GM12878 (cell line): ENCODE data around the gene HAPLN2. TPM values are rescaled to one million over a fixed set of nuclear protein-coding genes. Genes with fewer than 3 reads are reported as not detected.

Experiments
- ATAC-seq: fragments of 200-7000 bp; cut with Tn5 transposase; 3 replicates; pipeline ENCODE4 v1.9.1; 2020; ENCODE audit warnings: mild to moderate bottlenecking, moderate library complexity
- BruUV-seq: library from RNA; stranded (reverse); fragments of 400-500 nt; replicated peaks from 2 replicates; lab custom pipeline; 2021; lab: Mats Ljungman, UMichigan
- CTCF ChIA-PET: fragments of 300-600 bp; sonication (Branson Sonifier 250); formaldehyde crosslinking; extraction: SDS; loops from one replicate; lab custom pipeline; 2021; ENCODE audit warnings: inconsistent platforms; lab: Yijun Ruan, JAX
- POLR2A ChIA-PET: fragments of 350-600 bp; formaldehyde crosslinking; extraction: SDS; loops from one replicate; lab custom pipeline; 2021; ENCODE audit warnings: inconsistent platforms; lab: Charles Lee
- RAD21 ChIA-PET: fragments of 300-600 bp; sonication (Branson Sonifier 250); formaldehyde crosslinking; loops from one replicate; lab custom pipeline; 2023; ENCODE audit warnings: antibody characterized with exemption; ENCODE audit not compliant: unreplicated experiment; lab: Charles Lee
- SMC1A ChIA-PET: fragments of 300-600 bp; sonication (Branson Sonifier 250); formaldehyde crosslinking; loops from one replicate; lab custom pipeline; 2023; ENCODE audit not compliant: unreplicated experiment, uncharacterized antibody; lab: Charles Lee
- DNase-seq: peaks from one replicate; pipeline ENCODE4 v3.0.0-alpha.2; 2011; ENCODE audit warnings: low read depth, low spot score
- FAIRE-seq: peaks from 3 replicates; lab custom pipeline; 2011; peaks lifted over from hg19 to GRCh38; lab: Jason Lieb, UNC
- H2AFZ ChIP-seq: 2 replicates; pipeline ENCODE4 v1.6.0; 2011; ENCODE audit warnings: low read depth, low read length, control low read depth; ENCODE audit not compliant: control insufficient read depth
- H3K27ac ChIP-seq: 2 replicates; pipeline ENCODE4 v1.5.1; 2011; ENCODE audit warnings: control low read depth; ENCODE audit not compliant: control insufficient read depth, insufficient read depth
- H3K27me3 ChIP-seq, 2 experiments: replicated peaks in 1 of 2; 2 replicates each; pipeline versions ENCODE4 v1.6.0 to v1.6.1; 2011; ENCODE audit warnings: low read length in 1 of 2; ENCODE audit not compliant: control insufficient read depth in 2 of 2, insufficient read depth in 2 of 2
- H3K36me3 ChIP-seq, 2 experiments: 2 replicates each; pipeline ENCODE4 v1.5.1; 2011; ENCODE audit warnings: low read length in 1 of 2; ENCODE audit not compliant: control insufficient read depth in 2 of 2, insufficient read depth in 2 of 2
- H3K4me1 ChIP-seq: 2 replicates; pipeline ENCODE4 v1.6.1; 2011; ENCODE audit warnings: mild to moderate bottlenecking, low read length, moderate library complexity, mixed read lengths; ENCODE audit not compliant: control insufficient read depth, insufficient read depth
- H3K4me2 ChIP-seq: 2 replicates; pipeline ENCODE4 v1.6.0; 2011; ENCODE audit warnings: control low read depth; ENCODE audit not compliant: control insufficient read depth, insufficient read depth
- H3K4me3 ChIP-seq: fragments of 200-600 bp; sonication (generic); 2 replicates; pipeline ENCODE4 v1.5.1; 2016
- H3K79me2 ChIP-seq: 2 replicates; pipeline ENCODE4 v1.6.0; 2011; ENCODE audit warnings: low read length; ENCODE audit not compliant: control insufficient read depth, insufficient read depth
- H3K9ac ChIP-seq: 2 replicates; pipeline ENCODE4 v1.8.0; 2011; ENCODE audit warnings: low read length, control low read depth, mixed read lengths; ENCODE audit not compliant: control insufficient read depth, insufficient read depth
- H3K9me3 ChIP-seq: replicated peaks from 3 replicates; pipeline ENCODE4 v1.5.1; 2011; ENCODE audit warnings: mild to moderate bottlenecking, low read length; ENCODE audit not compliant: control insufficient read depth, insufficient read depth
- H4K20me1 ChIP-seq: 2 replicates; pipeline ENCODE4 v1.6.0; 2011; ENCODE audit not compliant: control insufficient read depth, insufficient read depth
- BMI1 ChIP-seq: fragments of 450-650 bp; IDR thresholded peaks from 2 replicates; pipeline ENCODE4 v1.6.1; 2016; ENCODE audit warnings: mild to moderate bottlenecking, moderate library complexity, borderline replicate concordance
- CBX5 ChIP-seq: sonication (generic); IDR thresholded peaks from 2 replicates; pipeline ENCODE4 v1.6.1; 2016; ENCODE audit warnings: low read depth, moderate library complexity, mild to moderate bottlenecking, inconsistent platforms
- CREB1 ChIP-seq: IDR thresholded peaks from 2 replicates; pipeline ENCODE4 v1.6.1; 2012; ENCODE audit warnings: low read depth, mild to moderate bottlenecking, inconsistent platforms
- FOS ChIP-seq: IDR thresholded peaks from 3 replicates; pipeline ENCODE4 v1.6.1; 2011; ENCODE audit warnings: borderline replicate concordance; ENCODE audit not compliant: insufficient read length; ENCODE audit errors: extremely low read depth
- GABPA ChIP-seq: IDR thresholded peaks from 2 replicates; pipeline ENCODE4 v1.6.1; 2014; ENCODE audit warnings: antibody characterized with exemption, low read depth, mild to moderate bottlenecking, inconsistent platforms
- JUNB ChIP-seq: IDR thresholded peaks from 2 replicates; pipeline ENCODE4 v1.6.1; 2016; ENCODE audit warnings: antibody characterized with exemption, mild to moderate bottlenecking
- MYB ChIP-seq: fragments of 150-350 bp; IDR thresholded peaks from 2 replicates; pipeline ENCODE4 v1.6.1; 2014; ENCODE audit warnings: mild to moderate bottlenecking, low read depth, low read length, borderline replicate concordance
- MYC ChIP-seq: IDR thresholded peaks from 2 replicates; pipeline ENCODE4 v1.6.1; 2011; ENCODE audit warnings: mild to moderate bottlenecking, low read length, moderate library complexity, inconsistent platforms; ENCODE audit not compliant: insufficient read depth, insufficient replicate concordance, insufficient read length, severe bottlenecking
- RBBP5 ChIP-seq: fragments of 200-600 bp; sonication (generic); conservative IDR thresholded peaks from 2 replicates; pipeline ENCODE4 v1.6.1; 2016
- SUZ12 ChIP-seq: fragments of 200-600 bp; sonication (generic); IDR thresholded peaks from one replicate; pipeline ENCODE4 v1.6.1; 2018; ENCODE audit warnings: antibody characterized with exemption, mild to moderate bottlenecking; ENCODE audit not compliant: unreplicated experiment
- TCF3 ChIP-seq: IDR thresholded peaks from 2 replicates; pipeline ENCODE4 v1.6.1; 2012; ENCODE audit warnings: low read depth, mild to moderate bottlenecking, low read length, borderline replicate concordance; ENCODE audit not compliant: insufficient read depth
- ZNF274 ChIP-seq: IDR thresholded peaks from one replicate; pipeline ENCODE4 v1.8.0; 2011; ENCODE audit not compliant: insufficient read length, insufficient read depth
- ZZZ3 ChIP-seq: IDR thresholded peaks from 2 replicates; pipeline ENCODE4 v1.6.1; 2011; ENCODE audit warnings: low read depth; ENCODE audit not compliant: control insufficient read depth, insufficient read length
- WGBS: methylation state at CpG from one replicate; pipeline ENCODE4 v1.1.6; 2016; ENCODE audit warnings: low lambda C conversion rate; ENCODE audit not compliant: insufficient replicate concordance, insufficient coverage; ENCODE audit errors: missing lambda C conversion rate; 5-methylcytosine and 5-hydroxymethylcytosine counted together
- in situ Hi-C: fragments of 300-500 bp; cut with MboI; formaldehyde crosslinking; loops from 9 replicates; pipeline ENCODE4 v1.14.3; 2018; ENCODE audit warnings: mixed read lengths
- intact Hi-C: fragments of 100-400 bp; cut with micrococcal nuclease; formaldehyde crosslinking; loops from one replicate; pipeline ENCODE4 v1.14.2; 2022; ENCODE audit not compliant: unreplicated experiment
- polyA plus RNA-seq, 11 experiments: library from polyadenylated mRNA; depleted of rRNA in 4 of 11; unstranded in 6 of 11; stranded (reverse) in 5 of 11; fragments of >200 nt; fragmentation: Nextera tagmentation in 4 of 11; fragmentation: Illumina TruSeq in 1 of 11; extraction: Ambion mirVana in 4 of 11; extraction: Trizol in 1 of 11; gene quantifications; 1 replicate in 1 of 11; 2 replicates in 10 of 11; pipeline versions ENCODE4 v1.2.1 to v1.2.3, GENCODE V29; 2011 to 2016; ENCODE audit warnings: inconsistent platforms in 2 of 11, missing spikeins in 2 of 11, low read depth in 1 of 11
- total RNA-seq, 4 experiments: library from RNA; depleted of rRNA in 3 of 4; stranded (reverse); fragments of >200 nt in 3 of 4; fragmentation: Illumina TruSeq in 1 of 4; extraction: Trizol in 1 of 4; gene quantifications; 2 replicates each; pipeline versions ENCODE4 v1.2.1 to v1.2.3, GENCODE V29; 2013 to 2021
- TF ChIP-seq, protein P1 (sequence below): fragments of 450-650 bp; IDR thresholded peaks from 2 replicates; pipeline ENCODE4 v1.6.1; 2017; ENCODE audit warnings: low read depth, mild to moderate bottlenecking, moderate library complexity
- TF ChIP-seq, protein P2 (sequence below): fragments of 450-650 bp; IDR thresholded peaks from 2 replicates; pipeline ENCODE4 v1.6.1; 2016; ENCODE audit warnings: mild to moderate bottlenecking

HAPLN2 gene
- total and polyA plus RNA-seq, 10 of the 15 experiments (the other 5 are each of a cell fraction or from before 2014, with no cell fraction given): 0.15 to 0.24 TPM; not detected in 8

DNA sequence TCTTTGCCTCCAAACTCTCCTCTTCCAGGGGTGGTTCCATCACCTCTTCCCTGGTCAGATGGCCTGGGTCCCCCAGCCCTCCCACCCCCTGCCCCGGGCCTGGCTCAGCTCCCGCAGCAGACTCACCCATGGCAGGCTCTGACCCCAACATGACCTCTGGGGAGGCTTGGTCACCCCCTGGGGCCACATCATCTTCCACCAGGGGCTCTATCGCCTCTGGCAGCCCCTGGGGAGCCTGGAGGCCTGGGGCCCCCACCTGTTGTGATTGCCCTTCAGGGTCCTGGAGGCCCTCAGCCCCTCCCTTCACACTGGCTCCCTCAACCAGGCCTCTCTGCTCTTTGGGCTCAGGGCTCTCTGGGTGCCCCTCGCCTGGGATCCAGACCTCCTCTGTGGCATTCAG, 51.6 kb downstream of the HAPLN2 start:
- H2AFZ ChIP-seq: no peak overlapping the region
- no TSS peak for BruUV-seq
- WGBS: 19% methylated on average over 4 of the region's 4 CpGs
- H3K4me2 ChIP-seq: no peak overlapping the region
- no peak for FAIRE-seq
- SMC1A ChIA-PET: interaction anchor here (1.0 kb wide), 1 partner anchor 14 kb away, joined by 3 read pairs; no protein-coding TSS in a partner anchor
- H4K20me1 ChIP-seq: no peaks in the 10 kb centered on the region
- DNase-seq: no peak
- no peak overlapping the region for H3K27ac ChIP-seq
- H3K36me3 ChIP-seq: no peaks in the 10 kb centered on the region
- H3K27me3 ChIP-seq: peaks cover 0 to 8% of the 10 kb centered on the region in 2 experiments; a peak in 3 of 4 replicates
- no peak overlapping the region for H3K4me3 ChIP-seq
- TF ChIP-seq ZNF274: no peak
- TF ChIP-seq, protein P1, sequence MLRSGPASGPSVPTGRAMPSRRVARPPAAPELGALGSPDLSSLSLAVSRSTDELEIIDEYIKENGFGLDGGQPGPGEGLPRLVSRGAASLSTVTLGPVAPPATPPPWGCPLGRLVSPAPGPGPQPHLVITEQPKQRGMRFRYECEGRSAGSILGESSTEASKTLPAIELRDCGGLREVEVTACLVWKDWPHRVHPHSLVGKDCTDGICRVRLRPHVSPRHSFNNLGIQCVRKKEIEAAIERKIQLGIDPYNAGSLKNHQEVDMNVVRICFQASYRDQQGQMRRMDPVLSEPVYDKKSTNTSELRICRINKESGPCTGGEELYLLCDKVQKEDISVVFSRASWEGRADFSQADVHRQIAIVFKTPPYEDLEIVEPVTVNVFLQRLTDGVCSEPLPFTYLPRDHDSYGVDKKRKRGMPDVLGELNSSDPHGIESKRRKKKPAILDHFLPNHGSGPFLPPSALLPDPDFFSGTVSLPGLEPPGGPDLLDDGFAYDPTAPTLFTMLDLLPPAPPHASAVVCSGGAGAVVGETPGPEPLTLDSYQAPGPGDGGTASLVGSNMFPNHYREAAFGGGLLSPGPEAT: no peak
- no peaks in the 10 kb centered on the region; the same call in 1 of the 2 replicates for H3K4me1 ChIP-seq
- CTCF ChIA-PET: interaction anchor here (1.1 to 1.3 kb wide), 2 partner anchors 11 to 19 kb away, joined by 3 to 4 read pairs; no protein-coding TSS in a partner anchor
- H3K9ac ChIP-seq: no peak overlapping the region
- POLR2A ChIA-PET: no interaction called here
- no peaks in the 10 kb centered on the region for H3K9me3 ChIP-seq
- in situ Hi-C loops (no loop called here), intact Hi-C loops (no loop called here)
- H3K79me2 ChIP-seq: no peaks in the 10 kb centered on the region
- ATAC-seq: no peak
- RAD21 ChIA-PET: no interaction called here

DNA sequence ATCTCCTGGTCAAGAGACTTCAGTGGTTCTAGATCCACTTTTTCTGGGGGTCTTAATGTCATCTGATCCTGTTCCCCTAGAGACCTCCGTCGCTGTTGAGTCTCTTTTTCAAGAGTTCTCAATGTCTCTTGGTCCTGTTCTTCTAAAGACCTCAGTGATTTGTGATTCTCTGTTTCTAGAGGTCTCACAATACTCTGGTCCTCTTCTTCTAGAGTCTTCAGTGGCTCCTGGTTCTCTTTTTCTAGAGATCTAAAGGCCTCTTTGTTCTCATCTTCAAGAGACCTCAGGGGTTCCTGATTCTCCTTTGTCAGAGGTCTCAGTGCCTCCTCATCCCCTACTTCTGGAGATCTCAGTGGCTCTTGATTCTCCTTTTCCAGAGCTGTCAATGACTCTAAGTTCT, 52.6 kb downstream of the HAPLN2 start:
- no peaks in the 10 kb centered on the region for H3K79me2 ChIP-seq
- no peaks in the 10 kb centered on the region for H3K9me3 ChIP-seq
- 17% methylated on average over 2 of the region's 2 CpGs for WGBS
- in situ Hi-C loops (no loop called here), intact Hi-C loops (no loop called here)
- H3K4me2 ChIP-seq: no peak overlapping the region
- peaks cover under 1 to 13% of the 10 kb centered on the region in 2 experiments for H3K27me3 ChIP-seq
- ATAC-seq (no peak), DNase-seq (no peak), FAIRE-seq (no peak)
- ChIA-PET SMC1A (no interaction called here), CTCF (interaction anchor here (1.3 kb wide), 1 partner anchor 12 kb away, joined by 3 read pairs; no protein-coding TSS in a partner anchor), POLR2A (no interaction called here), RAD21 (no interaction called here)
- H3K9ac ChIP-seq: no peak overlapping the region
- H3K27ac ChIP-seq: no peak overlapping the region
- H4K20me1 ChIP-seq: no peaks in the 10 kb centered on the region
- TF ChIP-seq ZZZ3: no peak
- no peak for TF ChIP-seq BMI1
- TF ChIP-seq FOS: no peak
- no peak for TF ChIP-seq CREB1
- no peak for TF ChIP-seq CBX5
- no peak for TF ChIP-seq JUNB
- TF ChIP-seq, protein P2, sequence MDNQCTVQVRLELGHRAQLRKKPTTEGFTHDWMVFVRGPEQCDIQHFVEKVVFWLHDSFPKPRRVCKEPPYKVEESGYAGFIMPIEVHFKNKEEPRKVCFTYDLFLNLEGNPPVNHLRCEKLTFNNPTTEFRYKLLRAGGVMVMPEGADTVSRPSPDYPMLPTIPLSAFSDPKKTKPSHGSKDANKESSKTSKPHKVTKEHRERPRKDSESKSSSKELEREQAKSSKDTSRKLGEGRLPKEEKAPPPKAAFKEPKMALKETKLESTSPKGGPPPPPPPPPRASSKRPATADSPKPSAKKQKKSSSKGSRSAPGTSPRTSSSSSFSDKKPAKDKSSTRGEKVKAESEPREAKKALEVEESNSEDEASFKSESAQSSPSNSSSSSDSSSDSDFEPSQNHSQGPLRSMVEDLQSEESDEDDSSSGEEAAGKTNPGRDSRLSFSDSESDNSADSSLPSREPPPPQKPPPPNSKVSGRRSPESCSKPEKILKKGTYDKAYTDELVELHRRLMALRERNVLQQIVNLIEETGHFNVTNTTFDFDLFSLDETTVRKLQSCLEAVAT: no peak
- TF ChIP-seq GABPA: no peak
- no peak for TF ChIP-seq RBBP5
- no peak for TF ChIP-seq MYB
- TF ChIP-seq SUZ12: no peak
- TF ChIP-seq MYC: no peak
- TF ChIP-seq TCF3: no peak
- H3K4me3 ChIP-seq: no peak overlapping the region
- H3K36me3 ChIP-seq: no peaks in the 10 kb centered on the region
- no peak overlapping the region for H2AFZ ChIP-seq
- no peaks in the 10 kb centered on the region for H3K4me1 ChIP-seq
- BruUV-seq: no TSS peak
